Measurements from ENCODE around the gene TMEM178B. TPM values are rescaled to one million over a fixed set of nuclear protein-coding genes. Genes with fewer than 3 reads are reported as not detected.

The TMEM178B gene
- total and polyA plus RNA-seq, 2 experiments from 2014 or later = 0.24 to 0.30 TPM

DNA sequence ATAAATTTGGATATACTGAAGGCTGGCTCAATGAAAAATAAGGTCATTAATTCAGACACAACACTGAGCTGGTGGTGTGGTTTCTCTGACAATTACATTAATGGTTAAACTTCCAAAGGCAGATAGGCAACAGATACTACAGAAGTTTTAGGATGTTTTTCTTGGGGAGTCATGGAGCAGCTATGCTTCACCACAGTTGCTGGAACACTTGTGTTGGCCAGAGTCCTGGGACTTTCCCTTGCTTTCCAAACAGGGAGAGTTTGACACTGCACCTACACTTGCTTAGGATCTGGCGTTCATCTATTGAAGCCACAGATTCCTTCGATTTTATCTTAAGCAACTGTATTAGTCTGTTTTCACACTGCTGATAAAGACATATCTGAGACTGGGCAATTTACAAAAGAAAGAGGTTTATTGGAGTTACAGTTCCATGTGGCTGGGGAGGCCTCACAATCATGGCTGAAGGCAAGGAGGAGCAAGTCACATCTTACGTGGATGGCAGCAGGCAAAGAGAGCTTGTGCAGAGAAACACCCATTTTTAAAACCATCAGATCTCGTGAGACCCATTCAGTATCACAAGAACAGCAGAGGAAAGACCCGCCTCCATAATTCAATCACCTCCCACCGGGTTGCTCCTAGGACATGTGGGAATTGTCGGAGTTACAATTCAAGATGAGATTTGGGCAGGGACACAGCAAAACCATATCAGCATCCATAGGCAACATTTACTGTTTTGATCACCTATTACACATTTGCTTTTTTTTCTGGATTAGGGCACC is 27.8 kb upstream of the TMEM178B start:
- H3K9me2 ChIP-seq (replicated peaks; ENCODE audit: insufficient read depth) = no peaks in the 10 kb centered on the region
- no peaks in the 10 kb centered on the region for H3K9me3 ChIP-seq (ENCODE audit: low read depth)
- WGBS (ENCODE audit: low lambda C conversion rate, missing lambda C conversion rate) = 83% methylated on average over 7 of the region's 7 CpGs
- H4K20me1 ChIP-seq (ENCODE audit: insufficient read depth, poor library complexity, severe bottlenecking) = no peaks in the 10 kb centered on the region
- H3K4me2 ChIP-seq = no peak overlapping the region
- no peaks in the 10 kb centered on the region for H3K36me3 ChIP-seq (replicated peaks; ENCODE audit: insufficient read depth, low read depth)
- DNase-seq (ENCODE audit: low spot score) = no peak
- H3K27ac ChIP-seq = no peak overlapping the region
- no peak overlapping the region for H2AFZ ChIP-seq
- H3K27me3 ChIP-seq = no peaks in the 10 kb centered on the region
- H3K4me1 ChIP-seq (ENCODE audit: insufficient read depth) = no peaks in the 10 kb centered on the region
- H3K79me2 ChIP-seq = no peaks in the 10 kb centered on the region
- no peak overlapping the region for H3K4me3 ChIP-seq
- TF ChIP-seq EZH2 (IDR thresholded peaks at IDR 0.05; ENCODE audit: borderline replicate concordance) (no peak), EZH2phosphoT487 (IDR thresholded peaks at IDR 0.05; ENCODE audit: low read depth, severe bottlenecking, unreplicated experiment) (no peak)
- TF ChIP-seq, protein P1, sequence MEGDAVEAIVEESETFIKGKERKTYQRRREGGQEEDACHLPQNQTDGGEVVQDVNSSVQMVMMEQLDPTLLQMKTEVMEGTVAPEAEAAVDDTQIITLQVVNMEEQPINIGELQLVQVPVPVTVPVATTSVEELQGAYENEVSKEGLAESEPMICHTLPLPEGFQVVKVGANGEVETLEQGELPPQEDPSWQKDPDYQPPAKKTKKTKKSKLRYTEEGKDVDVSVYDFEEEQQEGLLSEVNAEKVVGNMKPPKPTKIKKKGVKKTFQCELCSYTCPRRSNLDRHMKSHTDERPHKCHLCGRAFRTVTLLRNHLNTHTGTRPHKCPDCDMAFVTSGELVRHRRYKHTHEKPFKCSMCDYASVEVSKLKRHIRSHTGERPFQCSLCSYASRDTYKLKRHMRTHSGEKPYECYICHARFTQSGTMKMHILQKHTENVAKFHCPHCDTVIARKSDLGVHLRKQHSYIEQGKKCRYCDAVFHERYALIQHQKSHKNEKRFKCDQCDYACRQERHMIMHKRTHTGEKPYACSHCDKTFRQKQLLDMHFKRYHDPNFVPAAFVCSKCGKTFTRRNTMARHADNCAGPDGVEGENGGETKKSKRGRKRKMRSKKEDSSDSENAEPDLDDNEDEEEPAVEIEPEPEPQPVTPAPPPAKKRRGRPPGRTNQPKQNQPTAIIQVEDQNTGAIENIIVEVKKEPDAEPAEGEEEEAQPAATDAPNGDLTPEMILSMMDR (IDR thresholded peaks at IDR 0.05; ENCODE audit: poor library complexity) = no peak

DNA sequence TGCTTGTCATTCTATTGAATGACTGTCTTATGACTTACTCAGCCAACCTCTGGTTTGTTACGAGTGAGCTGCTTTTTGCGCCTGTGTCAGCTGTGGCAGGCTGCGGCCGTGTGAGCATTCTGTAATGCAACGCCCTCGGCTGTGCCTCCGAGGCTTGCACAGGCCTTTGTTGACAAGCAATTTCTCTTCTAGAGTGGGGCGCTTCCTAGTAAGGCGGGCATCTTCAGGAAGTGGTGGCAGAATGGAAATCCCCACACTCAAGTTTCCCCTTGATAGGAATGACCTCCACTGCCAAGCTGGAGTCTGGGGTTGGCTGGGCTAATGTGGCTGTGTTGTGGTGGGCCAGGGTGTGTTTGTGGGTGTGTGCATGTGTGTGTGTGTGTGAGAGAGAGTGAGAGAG is 20.2 kb upstream of the TMEM178B start:
- Histone ChIP-seq H3K27me3 (no peaks in the 10 kb centered on the region), H2AFZ (no peak overlapping the region), H3K4me3 (no peak overlapping the region), H3K27ac (no peak overlapping the region), H3K4me2 (no peak overlapping the region), H3K4me1 (ENCODE audit: insufficient read depth) (no peaks in the 10 kb centered on the region), H3K9me2 (replicated peaks; ENCODE audit: insufficient read depth) (no peaks in the 10 kb centered on the region), H3K36me3 (replicated peaks; ENCODE audit: insufficient read depth, low read depth) (no peaks in the 10 kb centered on the region), H4K20me1 (ENCODE audit: insufficient read depth, poor library complexity, severe bottlenecking) (no peaks in the 10 kb centered on the region), H3K79me2 (no peaks in the 10 kb centered on the region), H3K9me3 (ENCODE audit: low read depth) (no peaks in the 10 kb centered on the region)
- 85% methylated on average over 9 of the region's 9 CpGs for WGBS (ENCODE audit: low lambda C conversion rate, missing lambda C conversion rate)
- TF ChIP-seq EZH2 (IDR thresholded peaks at IDR 0.05; ENCODE audit: borderline replicate concordance) (no peak), EZH2phosphoT487 (IDR thresholded peaks at IDR 0.05; ENCODE audit: low read depth, severe bottlenecking, unreplicated experiment) (no peak)
- TF ChIP-seq, protein P1 (IDR thresholded peaks at IDR 0.05; ENCODE audit: poor library complexity) = no peak
- DNase-seq (ENCODE audit: low spot score) = no peak

DNA sequence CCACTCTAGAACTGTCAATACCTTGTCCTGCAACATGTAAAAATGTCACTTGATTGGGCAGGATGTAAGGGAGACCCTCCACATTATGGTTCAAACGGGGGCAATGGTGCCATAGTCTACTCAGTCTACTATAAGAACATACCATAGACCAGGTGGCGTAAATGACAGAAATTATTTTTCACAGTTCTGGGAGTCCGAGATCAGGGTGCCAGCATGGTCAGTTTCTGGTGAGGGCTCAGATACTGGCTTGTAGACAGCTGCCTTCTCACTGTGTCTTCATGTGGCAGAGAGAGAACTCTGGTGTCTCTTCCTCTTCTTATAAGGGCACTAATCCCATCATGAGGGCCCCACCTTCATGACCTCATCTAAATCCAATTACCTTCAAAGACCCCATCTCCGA is 18.7 kb upstream of the TMEM178B start:
- no peak overlapping the region for H2AFZ ChIP-seq
- H3K4me3 ChIP-seq = no peak overlapping the region
- no peak for DNase-seq (ENCODE audit: low spot score)
- no peak overlapping the region for H3K27ac ChIP-seq
- TF ChIP-seq, protein P1 (IDR thresholded peaks at IDR 0.05; ENCODE audit: poor library complexity) = no peak
- TF ChIP-seq EZH2phosphoT487 (IDR thresholded peaks at IDR 0.05; ENCODE audit: low read depth, severe bottlenecking, unreplicated experiment) (no peak), EZH2 (IDR thresholded peaks at IDR 0.05; ENCODE audit: borderline replicate concordance) (no peak)
- no peaks in the 10 kb centered on the region for H3K4me1 ChIP-seq (ENCODE audit: insufficient read depth)
- H3K79me2 ChIP-seq = no peaks in the 10 kb centered on the region
- WGBS (ENCODE audit: low lambda C conversion rate, missing lambda C conversion rate) = 85% methylated on average over 4 of the region's 4 CpGs
- no peaks in the 10 kb centered on the region for H3K27me3 ChIP-seq
- no peaks in the 10 kb centered on the region for H3K36me3 ChIP-seq (replicated peaks; ENCODE audit: insufficient read depth, low read depth)
- H3K9me2 ChIP-seq (replicated peaks; ENCODE audit: insufficient read depth) = no peaks in the 10 kb centered on the region
- no peak overlapping the region for H3K4me2 ChIP-seq
- no peaks in the 10 kb centered on the region for H4K20me1 ChIP-seq (ENCODE audit: insufficient read depth, poor library complexity, severe bottlenecking)
- H3K9me3 ChIP-seq (ENCODE audit: low read depth) = no peaks in the 10 kb centered on the region
